Glomerular endothelial cell (primary cell): Measurements from ENCODE around the gene ERVFRD-1. TPM values are rescaled to one million over a fixed set of nuclear protein-coding genes. Genes with fewer than 3 reads are reported as not detected.
"Not testable (repeated sequence)": the region's sequence is repeated elsewhere in the genome, so short reads cannot be mapped to it uniquely, and the experiment has no call there.

Experiments
- DNase-seq: peaks from one replicate; pipeline ENCODE4 v3.0.0-alpha.2; 2011; ENCODE audit warnings: low read depth, low spot score; ENCODE audit errors: extremely low read depth
- total RNA-seq: library from RNA; depleted of rRNA; stranded (reverse); fragments of >200 nt; gene quantifications from 2 replicates; pipeline ENCODE4 v1.2.3, GENCODE V29; 2015

The ERVFRD-1 gene
- total RNA-seq, 1 donor from 2014 or later, result 2.5 TPM

DNA sequence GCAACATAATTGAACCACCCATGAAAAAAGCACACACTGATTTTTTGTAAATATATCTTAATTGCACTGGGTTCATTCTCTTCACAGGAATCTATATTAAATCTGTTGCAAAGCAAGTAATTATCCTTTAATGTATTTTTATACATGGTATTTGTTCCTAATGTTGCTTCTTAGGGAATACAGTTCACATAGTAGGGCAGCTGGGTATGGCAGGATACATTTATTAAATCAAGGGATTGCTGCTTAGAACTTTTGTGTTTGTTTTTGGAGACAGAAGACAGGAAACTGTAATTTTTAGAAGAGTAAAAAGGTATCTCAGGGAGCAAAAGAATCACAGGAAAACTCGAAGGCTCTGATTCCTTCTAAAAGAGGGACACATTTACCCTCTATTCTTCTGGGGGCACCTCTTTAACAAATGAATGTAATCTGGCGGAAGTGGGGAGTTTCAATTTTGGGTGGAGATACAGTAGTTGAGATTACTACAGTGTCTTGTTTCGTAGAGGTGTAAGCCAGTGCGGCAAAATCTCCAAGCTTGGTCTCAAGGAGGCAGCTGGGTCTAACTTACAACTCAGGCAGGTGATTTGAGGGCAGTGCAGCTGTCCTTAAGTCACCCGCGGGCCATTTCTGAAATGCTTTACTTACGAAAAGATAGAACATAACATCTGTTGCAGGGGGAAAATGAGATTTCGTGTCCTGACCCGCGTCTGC, 18.7 kb downstream of the ERVFRD-1 start:
- DNase-seq, result no peak

DNA sequence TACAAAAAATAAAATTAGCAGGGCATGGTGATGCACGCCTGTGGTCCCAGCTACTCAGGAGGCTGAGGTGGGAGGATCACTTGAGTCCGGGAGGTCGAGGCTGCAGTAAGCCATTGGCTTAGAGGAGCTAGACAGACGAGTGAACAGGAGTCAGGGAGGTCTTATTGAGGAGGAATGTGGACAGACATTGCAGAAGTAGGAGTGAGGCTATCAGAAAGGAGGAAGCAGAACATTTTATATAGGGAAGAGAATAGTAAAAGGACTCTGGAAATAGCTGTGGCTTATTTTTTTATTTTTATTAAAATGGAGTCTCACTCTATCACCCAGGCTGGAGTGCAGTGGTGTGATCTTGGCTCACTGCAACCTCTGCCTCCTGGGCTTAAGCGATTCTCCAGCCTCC, 20.4 kb downstream of the ERVFRD-1 start:
- DNase-seq, result not testable (repeated sequence)

DNA sequence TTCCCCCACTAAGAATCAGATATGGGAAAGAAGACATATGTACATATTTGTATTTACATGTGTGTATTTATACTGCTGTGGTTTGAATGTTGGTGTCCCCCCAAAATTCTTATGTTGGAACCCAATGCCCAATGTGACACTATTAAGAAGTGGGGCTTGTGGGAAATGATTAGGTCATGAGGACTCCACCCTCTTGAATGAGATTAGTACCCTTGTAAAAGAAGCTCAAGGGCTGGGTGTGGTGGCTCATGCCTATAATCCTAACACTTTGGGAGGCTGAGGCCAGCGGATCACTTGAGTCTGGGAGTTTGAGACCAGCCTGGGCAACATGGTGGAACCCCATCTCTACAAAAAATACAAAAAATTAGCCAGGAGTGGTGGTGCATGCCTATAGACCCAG, 21.8 kb downstream of the ERVFRD-1 start:
- DNase-seq, result no peak

DNA sequence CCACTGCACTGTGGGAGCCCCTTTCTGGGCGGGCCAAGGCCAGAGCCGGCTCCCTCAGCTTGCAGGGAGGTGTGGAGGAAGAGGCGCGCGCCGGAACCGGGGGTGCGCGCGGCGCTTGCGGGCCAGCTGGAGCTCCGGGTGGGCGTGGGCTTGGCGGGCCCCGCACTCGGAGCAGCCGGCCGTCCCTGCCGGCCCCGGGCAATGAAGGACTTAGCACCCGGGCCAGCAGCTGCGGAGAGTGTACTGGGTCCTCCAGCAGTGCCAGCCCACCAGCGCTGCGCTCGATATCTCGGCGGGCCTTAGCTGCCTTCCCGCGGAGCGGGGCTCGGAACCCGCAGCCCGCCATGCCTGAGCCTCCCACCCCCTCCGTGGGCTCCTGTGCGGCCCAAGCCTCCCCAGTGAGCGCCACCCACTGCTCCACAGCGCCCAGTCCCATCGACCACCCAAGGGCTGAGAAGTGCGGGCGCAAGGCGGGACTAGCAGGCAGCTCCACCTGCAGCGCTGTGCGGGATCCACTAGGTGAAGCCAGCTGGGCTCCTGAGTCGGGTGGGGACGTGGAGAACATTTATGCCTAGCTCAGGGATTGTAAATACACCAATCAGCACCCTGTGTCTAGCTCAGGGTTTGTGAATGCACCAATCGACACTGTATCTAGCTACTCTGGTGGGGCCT, 24.2 kb downstream of the ERVFRD-1 start:
- DNase-seq, result not testable (repeated sequence)

DNA sequence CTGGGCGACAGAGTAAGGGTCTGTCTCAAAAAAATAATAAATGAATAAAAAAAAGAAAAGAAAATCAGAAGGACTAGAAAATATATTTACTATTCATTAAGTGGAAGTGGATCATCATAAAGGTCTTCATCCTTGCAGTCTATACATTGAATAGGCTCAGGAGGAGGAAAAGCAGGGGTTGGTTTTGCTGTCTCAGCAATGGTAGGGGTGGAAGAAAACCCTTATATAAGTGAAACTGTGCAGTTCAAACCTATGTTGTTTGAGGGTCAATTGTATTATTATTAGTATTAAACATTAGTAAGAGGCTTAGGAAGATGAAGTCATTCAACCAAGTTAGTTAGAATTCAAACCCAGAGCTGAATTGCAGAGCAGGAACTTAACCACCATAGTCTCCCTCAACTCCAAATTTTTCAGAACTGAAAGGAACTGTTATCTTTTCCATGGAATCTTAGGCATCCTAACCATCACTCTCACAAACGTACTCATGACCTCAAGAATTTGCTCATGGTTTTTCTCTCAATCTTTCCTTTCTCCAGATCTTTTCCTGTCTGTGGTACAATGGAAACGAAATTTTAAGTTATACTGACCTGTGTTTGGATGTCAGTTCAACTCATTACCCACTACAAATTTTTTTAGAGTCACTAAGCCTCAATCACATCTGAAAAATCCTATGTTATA, 25.6 kb downstream of the ERVFRD-1 start:
- no peak for DNase-seq

DNA sequence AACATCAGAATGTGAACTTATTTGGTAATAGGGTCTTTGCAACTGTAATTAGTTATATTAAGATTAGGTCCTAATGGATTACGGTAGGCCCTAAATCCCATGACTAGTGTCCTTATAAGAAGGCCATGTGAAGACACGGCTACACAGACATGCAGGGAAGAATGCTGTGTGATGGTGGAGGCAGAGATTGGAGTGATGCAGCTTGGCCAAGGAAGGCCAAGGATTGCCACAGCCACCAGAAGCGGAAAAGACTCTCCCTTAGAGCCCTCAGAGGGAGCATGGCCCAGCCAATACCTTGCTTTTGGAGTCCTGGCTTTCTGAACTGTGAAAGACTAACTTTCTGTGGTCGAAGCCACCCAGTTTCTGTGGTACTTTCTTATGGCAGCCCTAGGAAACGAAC, 27.6 kb downstream of the ERVFRD-1 start:
- DNase-seq, result no peak

- no peak for DNase-seq
Observed at GRCh38 chr6:11083491-11083890, 28.0 kb downstream of the ERVFRD-1 start.

DNA sequence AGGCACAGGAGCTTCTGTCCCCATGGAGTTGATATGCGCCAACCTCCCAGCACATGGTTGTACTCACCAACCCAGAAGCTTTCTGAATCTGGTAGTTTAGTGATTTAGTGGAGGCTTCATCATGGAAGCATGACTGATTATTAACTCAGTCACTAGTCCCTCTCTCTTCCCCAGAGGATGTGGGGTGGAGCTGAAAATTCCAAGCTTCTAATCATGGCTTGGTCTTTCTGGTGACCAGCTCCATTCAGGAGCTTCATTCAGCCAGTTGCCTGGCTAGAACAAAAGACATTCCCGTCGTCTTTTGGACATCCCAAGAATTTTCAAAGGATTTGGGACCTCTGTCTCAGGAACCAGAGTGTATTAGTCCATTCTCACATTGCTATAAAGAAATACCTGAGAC, 31.2 kb downstream of the ERVFRD-1 start:
- no peak for DNase-seq

- DNase-seq, result no peak
Observed at GRCh38 chr6:11078266-11078665, 33.3 kb downstream of the ERVFRD-1 start.

DNA sequence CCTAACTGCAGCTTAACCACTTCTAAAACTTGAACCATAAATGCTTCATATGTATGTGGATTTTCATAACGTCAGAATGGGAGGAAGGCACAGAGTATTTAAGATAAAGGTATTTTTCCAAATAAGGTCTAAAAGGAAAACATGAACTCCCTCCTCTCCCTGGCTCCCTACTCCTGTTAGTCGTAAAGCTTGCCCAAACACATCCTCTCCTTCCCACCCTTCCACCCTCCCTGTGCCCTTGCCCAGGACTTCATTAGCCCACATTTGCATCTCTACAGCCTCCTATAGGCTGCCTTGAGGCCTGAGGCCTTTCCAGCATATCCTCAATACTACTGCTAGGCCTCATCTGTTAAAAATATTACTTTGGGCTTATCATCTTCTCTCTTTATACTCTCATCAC, 35.0 kb downstream of the ERVFRD-1 start:
- DNase-seq, result no peak

DNA sequence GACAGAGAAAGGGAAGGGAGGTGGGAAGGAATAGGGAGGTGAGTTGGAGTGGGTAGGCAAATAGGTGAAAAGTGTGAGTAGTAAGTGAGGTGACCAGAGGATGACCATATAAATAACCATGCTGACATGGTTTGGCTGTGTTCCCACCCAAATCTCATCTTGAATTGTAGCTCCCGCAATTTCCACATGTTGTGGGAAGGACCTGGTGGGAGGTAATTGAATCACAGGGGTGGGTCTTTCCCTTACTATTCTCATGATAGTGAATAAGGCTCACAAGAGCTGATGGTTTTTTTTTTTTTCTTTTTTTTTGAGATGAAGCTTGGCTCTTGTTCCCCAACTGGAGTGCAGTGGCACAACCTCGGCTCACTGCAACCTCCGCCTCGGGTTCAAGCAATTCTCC, 39.4 kb downstream of the ERVFRD-1 start:
- no peak for DNase-seq

- no peak for DNase-seq
Observed at GRCh38 chr6:11069760-11070159, 41.8 kb downstream of the ERVFRD-1 start.

GRCh38 chr6:11067348-11067747, 44.2 kb downstream of the ERVFRD-1 start:
- DNase-seq, result no peak

- DNase-seq, result no peak
Observed at GRCh38 chr6:11066505-11067347, 44.8 kb downstream of the ERVFRD-1 start.

DNA sequence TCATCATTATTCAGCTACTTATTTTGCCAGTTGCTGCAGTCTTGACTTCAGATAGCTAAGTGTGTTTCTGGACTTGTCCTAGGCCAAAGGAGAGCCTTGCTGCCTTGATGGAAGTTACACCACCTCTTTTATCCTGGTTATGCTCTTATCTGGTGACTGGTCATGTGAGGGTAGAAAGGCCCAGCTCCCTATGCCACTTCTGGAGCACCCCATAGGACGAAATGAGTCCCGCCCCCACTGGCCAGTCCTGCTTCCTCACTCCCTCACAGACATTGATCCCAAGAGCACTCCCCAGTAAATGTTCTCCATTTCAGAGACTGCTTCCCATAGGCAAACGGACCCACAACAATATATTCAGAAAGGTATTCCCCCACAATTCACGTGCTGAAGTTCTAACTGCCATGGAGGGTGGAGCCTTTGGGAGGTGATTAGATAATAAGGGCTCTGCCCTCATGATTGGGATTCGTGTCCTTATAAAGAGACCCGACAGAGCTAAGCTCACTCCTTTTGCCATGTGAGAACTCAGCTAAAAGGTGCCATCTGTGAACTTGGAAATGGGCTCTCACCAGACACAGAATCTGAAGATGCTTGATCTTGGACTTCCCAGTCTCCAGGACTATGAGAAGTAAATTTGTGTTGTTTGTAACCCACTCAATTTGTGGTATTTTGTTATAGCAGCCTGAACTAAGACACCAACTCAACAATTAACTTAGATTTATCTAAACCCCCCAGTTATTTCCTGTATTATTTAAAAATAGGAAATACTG, 45.9 kb downstream of the ERVFRD-1 start:
- no peak for DNase-seq

DNA sequence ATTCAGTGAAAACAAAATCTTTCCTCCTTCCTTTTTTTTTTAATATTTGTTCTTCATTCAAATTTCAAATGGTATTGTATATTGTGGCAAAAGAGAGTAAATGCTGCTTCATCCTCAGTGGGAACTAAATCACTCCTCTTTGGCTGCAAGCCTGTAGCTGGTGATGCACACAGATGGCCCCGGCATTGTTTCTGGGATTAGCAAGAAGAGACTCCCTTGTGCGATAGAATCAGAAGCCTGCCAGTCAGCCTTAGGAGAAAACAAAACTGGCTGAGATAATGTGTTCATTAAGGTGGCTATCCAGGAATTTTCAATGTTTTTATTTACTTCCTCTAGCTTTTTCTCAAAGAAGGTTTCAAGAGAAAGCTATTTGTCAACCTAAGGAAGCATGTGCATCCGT, 46.7 kb downstream of the ERVFRD-1 start:
- no peak for DNase-seq

DNA sequence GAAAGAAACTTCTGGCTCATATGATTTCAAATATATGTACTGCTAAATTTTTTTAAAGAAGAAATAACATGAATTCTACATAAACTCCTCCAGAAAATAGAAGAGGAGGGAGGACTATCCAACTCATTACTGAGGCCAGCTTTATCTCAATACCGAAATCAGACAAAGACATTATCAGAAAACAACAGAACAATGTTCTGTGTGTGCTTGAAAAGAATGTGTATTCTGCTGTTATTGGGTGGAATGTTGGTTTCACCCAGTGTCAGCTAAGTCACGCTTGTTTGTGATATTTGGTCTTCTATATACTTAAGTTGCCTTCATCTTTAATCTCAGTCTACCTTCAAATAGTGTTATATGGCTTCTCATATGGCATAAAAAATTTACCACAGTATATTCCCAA, 48.8 kb downstream of the ERVFRD-1 start:
- DNase-seq, result no peak

DNA sequence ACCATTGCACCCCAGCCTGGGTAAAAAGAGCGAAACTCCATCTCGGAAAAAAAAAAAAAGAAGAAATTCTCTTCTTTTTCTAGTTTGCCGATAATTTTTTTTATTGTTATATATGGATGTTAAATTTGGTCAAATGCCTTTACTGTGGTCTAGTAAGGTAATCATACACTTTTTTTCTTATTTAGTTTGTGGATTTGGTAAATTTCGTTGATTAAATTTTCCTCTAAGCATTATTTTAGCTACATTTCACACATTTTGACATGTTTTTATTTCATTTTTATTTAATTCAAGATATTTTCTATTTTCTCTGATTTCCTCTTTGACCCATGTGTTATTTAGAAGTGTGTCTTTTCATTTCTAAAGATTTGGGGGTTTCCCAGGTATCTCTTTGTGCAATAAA, 49.4 kb downstream of the ERVFRD-1 start:
- DNase-seq, result no peak

DNA sequence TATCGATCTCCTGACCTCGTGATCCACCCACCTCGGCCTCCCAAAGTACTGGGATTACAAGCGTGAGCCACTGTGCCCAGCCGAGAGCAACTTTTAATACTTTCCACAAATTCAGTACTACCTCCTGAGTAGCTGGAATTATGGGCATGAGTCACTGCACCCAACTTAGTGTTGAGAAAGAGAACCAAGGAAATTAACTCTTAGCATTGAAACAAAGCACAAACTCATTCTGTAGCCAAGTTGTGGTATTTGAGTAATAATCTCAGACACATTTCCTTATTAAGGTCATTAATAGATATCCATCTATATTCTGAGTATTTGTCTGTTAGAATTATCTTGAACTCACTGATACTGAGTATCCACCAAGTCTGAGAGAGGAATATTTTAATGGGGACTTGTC, 53.1 kb downstream of the ERVFRD-1 start:
- DNase-seq, result no peak

- DNase-seq, result no peak
Observed at GRCh38 chr6:11056871-11057270, 54.7 kb downstream of the ERVFRD-1 start.
